ENCODE measurements around the gene TMEM158.

DNA sequence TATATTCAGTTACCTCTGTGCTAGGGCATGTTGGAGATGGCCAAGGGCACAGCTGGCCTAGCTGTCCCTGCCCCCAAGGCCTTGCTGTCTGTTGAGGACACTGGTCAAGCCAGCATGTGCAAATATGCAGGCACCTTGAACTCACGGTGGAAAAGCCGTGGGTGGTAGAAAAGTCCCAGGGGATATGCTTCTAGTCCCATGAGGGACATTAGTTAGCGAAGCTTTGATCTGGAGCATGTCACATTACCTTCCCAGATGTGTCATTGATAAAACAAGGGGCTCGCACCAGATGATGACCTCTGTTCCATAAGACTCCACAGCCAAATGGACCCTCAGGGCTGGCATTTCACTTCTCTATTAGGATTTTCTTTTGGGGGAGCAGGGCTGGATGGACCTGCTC, 14.2 kb upstream of the TMEM158 start:
- TF ChIP-seq CTCF (IDR thresholded peaks at IDR 0.05; ENCODE audit: poor library complexity) = no peak
- TF ChIP-seq EZH2phosphoT487 (IDR thresholded peaks at IDR 0.05; ENCODE audit: low read depth, severe bottlenecking, unreplicated experiment) = no peak
